Parathyroid adenoma (tissue), 2 donors: ENCODE data around the gene PLCB1.

Experiments used
- H2AFZ ChIP-seq: fragments of 300-600 bp; sonication (generic); one replicate; pipeline ENCODE4 v1.7.0; 2017; ENCODE audit warnings: antibody characterized with exemption, mild to moderate bottlenecking
- H3K27ac ChIP-seq: fragments of 300-600 bp; sonication (generic); one replicate; pipeline ENCODE4 v1.7.0; 2017
- H3K27me3 ChIP-seq: fragments of 300-600 bp; sonication (generic); one replicate; pipeline ENCODE4 v1.7.0; 2017; ENCODE audit warnings: low read length; ENCODE audit not compliant: control insufficient read depth, insufficient read depth
- H3K36me3 ChIP-seq: fragments of 300-600 bp; sonication (generic); one replicate; pipeline ENCODE4 v1.7.0; 2017; ENCODE audit warnings: low read length; ENCODE audit not compliant: control insufficient read depth, insufficient read depth
- H3K4me1 ChIP-seq: fragments of 300-600 bp; sonication (generic); one replicate; pipeline ENCODE4 v1.7.0; 2017; ENCODE audit warnings: control low read depth
- H3K4me2 ChIP-seq: fragments of 300-600 bp; sonication (generic); one replicate; pipeline ENCODE4 v1.7.0; 2017; ENCODE audit warnings: low read length
- H3K4me3 ChIP-seq: fragments of 300-600 bp; sonication (generic); one replicate; pipeline ENCODE4 v1.7.0; 2017; ENCODE audit warnings: low read depth, low read length
- H3K79me2 ChIP-seq: fragments of 300-600 bp; sonication (generic); one replicate; pipeline ENCODE4 v1.7.0; 2017; ENCODE audit warnings: control low read depth
- H3K9ac ChIP-seq: fragments of 300-600 bp; sonication (generic); one replicate; pipeline ENCODE4 v1.7.0; 2017; ENCODE audit warnings: mild to moderate bottlenecking
- H3K9me3 ChIP-seq: fragments of 300-600 bp; sonication (generic); one replicate; pipeline ENCODE4 v1.7.0; 2017; ENCODE audit warnings: low read length; ENCODE audit not compliant: control insufficient read depth
- CTCF ChIP-seq: fragments of 300-600 bp; sonication (generic); IDR thresholded peaks from one replicate; pipeline ENCODE4 v1.7.0; 2017; ENCODE audit warnings: antibody characterized with exemption, mild to moderate bottlenecking
- donor health status: primary hyperparathyroidism.

The PLCB1 gene

GRCh38 chr20:8805737-8806442 is 673.8 kb downstream of the PLCB1 start:
- no peaks in the 10 kb centered on the region for H3K79me2 ChIP-seq
- no peak overlapping the region for H3K9ac ChIP-seq
- H3K27ac ChIP-seq, result no peak overlapping the region
- H3K4me2 ChIP-seq, result no peak overlapping the region
- H2AFZ ChIP-seq, result no peak overlapping the region
- no peaks in the 10 kb centered on the region for H3K36me3 ChIP-seq
- TF ChIP-seq CTCF, result no peak
- H3K4me1 ChIP-seq, result peaks cover 3% of the 10 kb centered on the region
- no peak overlapping the region for H3K4me3 ChIP-seq
- no peaks in the 10 kb centered on the region for H3K27me3 ChIP-seq
- no peaks in the 10 kb centered on the region for H3K9me3 ChIP-seq

- Histone ChIP-seq H3K4me2 (no peak overlapping the region), H3K27ac (no peak overlapping the region), H2AFZ (no peak overlapping the region), H3K79me2 (no peaks in the 10 kb centered on the region), H3K4me3 (no peak overlapping the region), H3K9ac (no peak overlapping the region), H3K9me3 (no peaks in the 10 kb centered on the region), H3K36me3 (no peaks in the 10 kb centered on the region), H3K4me1 (peaks cover 3% of the 10 kb centered on the region), H3K27me3 (no peaks in the 10 kb centered on the region)
- no peak for TF ChIP-seq CTCF
These were observed 675.6 kb downstream of the PLCB1 start for GRCh38 chr20:8807480-8808201.

GRCh38 chr20:8808202-8808535 is 676.1 kb downstream of the PLCB1 start:
- Histone ChIP-seq H3K4me2 (no peak overlapping the region), H3K9me3 (no peaks in the 10 kb centered on the region), H3K4me1 (peaks cover 3% of the 10 kb centered on the region), H3K36me3 (no peaks in the 10 kb centered on the region), H2AFZ (no peak overlapping the region), H3K27ac (no peak overlapping the region), H3K4me3 (no peak overlapping the region), H3K79me2 (no peaks in the 10 kb centered on the region), H3K27me3 (no peaks in the 10 kb centered on the region), H3K9ac (no peak overlapping the region)
- TF ChIP-seq CTCF, result no peak

GRCh38 chr20:8809107-8809953 is 677.3 kb downstream of the PLCB1 start:
- no peaks in the 10 kb centered on the region for H3K27me3 ChIP-seq
- H3K79me2 ChIP-seq, result no peaks in the 10 kb centered on the region
- no peaks in the 10 kb centered on the region for H3K9me3 ChIP-seq
- H3K4me2 ChIP-seq, result no peak overlapping the region
- H3K9ac ChIP-seq, result no peak overlapping the region
- H3K4me1 ChIP-seq, result peaks cover 3% of the 10 kb centered on the region
- TF ChIP-seq CTCF, result no peak
- H3K27ac ChIP-seq, result no peak overlapping the region
- no peaks in the 10 kb centered on the region for H3K36me3 ChIP-seq
- peak overlapping the region; percentile 19 for H2AFZ ChIP-seq
- H3K4me3 ChIP-seq, result no peak overlapping the region
